GM23338 (cell line): ENCODE data around the gene TP53I3. TPM values are rescaled to one million over a fixed set of nuclear protein-coding genes. Genes with fewer than 3 reads are reported as not detected.

Source experiments
- ATAC-seq: fragments of 200-7000 bp; cut with Tn5 transposase; 3 replicates; pipeline ENCODE4 v1.9.1; 2020
- DNase-seq: peaks from one replicate; pipeline ENCODE4 v3.0.0-alpha.2; 2015; ENCODE audit warnings: low spot score
- H2AFZ ChIP-seq: fragments of 200-600 bp; sonication (generic); 2 replicates; pipeline ENCODE4 v1.8.0; 2016; ENCODE audit warnings: antibody characterized with exemption, mild to moderate bottlenecking, moderate library complexity
- H3F3A ChIP-seq: fragments of 200-600 bp; sonication (generic); replicated peaks from 2 replicates; pipeline ENCODE4 v1.8.0; 2017; ENCODE audit warnings: antibody characterized with exemption, mixed run types, low read depth
- H3K27ac ChIP-seq: fragments of 200-600 bp; sonication (generic); 2 replicates; pipeline ENCODE4 v1.6.1; 2016; ENCODE audit warnings: low read depth
- H3K27me3 ChIP-seq: fragments of 200-600 bp; sonication (generic); 2 replicates; pipeline ENCODE4 v1.8.0; 2016; ENCODE audit warnings: mild to moderate bottlenecking, mixed run types, moderate library complexity; ENCODE audit not compliant: insufficient read depth
- H3K36me3 ChIP-seq: fragments of 200-600 bp; sonication (generic); 2 replicates; pipeline ENCODE4 v1.8.0; 2016; ENCODE audit warnings: mild to moderate bottlenecking; ENCODE audit not compliant: insufficient read depth
- H3K4me1 ChIP-seq: fragments of 200-600 bp; sonication (generic); 2 replicates; pipeline ENCODE4 v1.8.0; 2016; ENCODE audit warnings: mild to moderate bottlenecking, moderate library complexity; ENCODE audit not compliant: insufficient read depth
- H3K4me2 ChIP-seq: fragments of 200-600 bp; sonication (generic); 2 replicates; pipeline ENCODE4 v1.7.1; 2017; ENCODE audit warnings: mixed run types
- H3K4me3 ChIP-seq: fragments of 200-600 bp; sonication (generic); 2 replicates; pipeline ENCODE4 v1.6.1; 2016; ENCODE audit warnings: mixed run types
- H3K79me2 ChIP-seq: fragments of 200-600 bp; sonication (generic); replicated peaks from 2 replicates; pipeline ENCODE4 v1.8.0; 2017; ENCODE audit warnings: mild to moderate bottlenecking; ENCODE audit not compliant: insufficient read depth
- H3K9me2 ChIP-seq: fragments of 200-600 bp; sonication (generic); 2 replicates; pipeline ENCODE4 v1.8.0; 2017; ENCODE audit not compliant: insufficient read depth
- H4K20me1 ChIP-seq: fragments of 200-600 bp; sonication (generic); replicated peaks from 2 replicates; pipeline ENCODE4 v1.8.0; 2017; ENCODE audit warnings: mild to moderate bottlenecking; ENCODE audit not compliant: insufficient read depth
- H3K27ac Mint-ChIP-seq: 2 replicates; pipeline ENCODE4 v1.8.0; 2020; ENCODE audit warnings: inconsistent platforms, mild to moderate bottlenecking, moderate library complexity, mixed read lengths
- H3K27me3 Mint-ChIP-seq: 3 replicates; pipeline ENCODE4 v1.8.0; 2022; ENCODE audit warnings: low read depth, mild to moderate bottlenecking, moderate library complexity, mixed read lengths, inconsistent platforms; ENCODE audit not compliant: insufficient read depth, poor library complexity
- H3K36me3 Mint-ChIP-seq: 3 replicates; pipeline ENCODE4 v1.8.0; 2021; ENCODE audit warnings: low read depth, mild to moderate bottlenecking, inconsistent platforms, moderate library complexity, mixed read lengths
- H3K4me1 Mint-ChIP-seq: 3 replicates; pipeline ENCODE4 v1.8.0; 2020; ENCODE audit warnings: mild to moderate bottlenecking, inconsistent platforms, mixed read lengths
- H3K4me3 Mint-ChIP-seq: 3 replicates; pipeline ENCODE4 v1.8.0; 2021; ENCODE audit warnings: moderate library complexity, mild to moderate bottlenecking, inconsistent platforms, mixed read lengths
- H3K9me3 Mint-ChIP-seq: 3 replicates; pipeline ENCODE4 v1.8.0; 2020; ENCODE audit warnings: moderate library complexity, mild to moderate bottlenecking, inconsistent platforms, mixed read lengths
- CREB1 ChIP-seq: fragments of 250-450 bp; sonication (Bioruptor Pico); IDR thresholded peaks from 2 replicates; pipeline ENCODE4 v1.5.0; 2020; ENCODE audit warnings: low read depth, mild to moderate bottlenecking, moderate library complexity
- EZH2phosphoT487 ChIP-seq: fragments of 200-600 bp; sonication (generic); IDR thresholded peaks from one replicate; pipeline ENCODE4 v1.8.1; 2018; ENCODE audit warnings: antibody characterized with exemption; ENCODE audit not compliant: unreplicated experiment
- JUNB ChIP-seq: IDR thresholded peaks from one replicate; pipeline ENCODE4 v1.6.1; 2016; ENCODE audit warnings: antibody characterized with exemption; ENCODE audit not compliant: unreplicated experiment
- NANOG ChIP-seq: IDR thresholded peaks from 2 replicates; pipeline ENCODE4 v1.6.1; 2016; ENCODE audit warnings: antibody characterized with exemption, borderline replicate concordance
- POLR2AphosphoS5 ChIP-seq: IDR thresholded peaks from 2 replicates; pipeline ENCODE4 v1.6.1; 2016; ENCODE audit warnings: antibody characterized with exemption, low read depth
- REST ChIP-seq: IDR thresholded peaks from one replicate; pipeline ENCODE4 v1.6.1; 2018; ENCODE audit warnings: antibody characterized with exemption; ENCODE audit not compliant: unreplicated experiment
- STAT1 ChIP-seq: IDR thresholded peaks from one replicate; pipeline ENCODE4 v1.6.1; 2016; ENCODE audit warnings: antibody characterized with exemption; ENCODE audit not compliant: unreplicated experiment
- ZNF331 ChIP-seq: fragments of 250-450 bp; sonication (Bioruptor Pico); IDR thresholded peaks from 2 replicates; pipeline ENCODE4 v1.5.0; 2020; ENCODE audit warnings: low read depth, mild to moderate bottlenecking, moderate library complexity
- ZNF462 ChIP-seq: fragments of 250-450 bp; sonication (Bioruptor Pico); IDR thresholded peaks from 2 replicates; pipeline ENCODE4 v1.5.0; 2020; ENCODE audit warnings: mild to moderate bottlenecking, moderate library complexity
- polyA plus RNA-seq: library from polyadenylated mRNA; unstranded; fragments of >200 nt; fragmentation: Nextera tagmentation; extraction: Ambion mirVana; gene quantifications from 2 replicates; pipeline ENCODE4 v1.2.1, GENCODE V29; 2016
- total RNA-seq: library from RNA; depleted of rRNA; stranded (reverse); fragments of >200 nt; shearing (Covaris generic); gene quantifications from 2 replicates; pipeline ENCODE4 v1.2.3, GENCODE V29; 2014

The TP53I3 gene
- total and polyA plus RNA-seq, 2 experiments from 2014 or later: 27.8 to 36.5 TPM

- H3K9me2 ChIP-seq: no peaks in the 10 kb centered on the region
- ATAC-seq (no peak), DNase-seq (peak; percentile 45)
- H3K4me1 ChIP-seq: no peaks in the 10 kb centered on the region
- no peak overlapping the region for H3K4me2 ChIP-seq
- H3K27ac Mint-ChIP-seq: no peak overlapping the region
- no peak overlapping the region for H3K4me3 Mint-ChIP-seq
- TF ChIP-seq NANOG (no peak), EZH2phosphoT487 (no peak)
- peaks cover 16% of the 10 kb centered on the region; the same call in 2 of the 3 replicates for H3K36me3 Mint-ChIP-seq
- H2AFZ ChIP-seq: no peak overlapping the region
- H3K27me3 Mint-ChIP-seq: no peaks in the 10 kb centered on the region
- no peak overlapping the region for H3K27ac ChIP-seq
- H3K4me1 Mint-ChIP-seq: no peaks in the 10 kb centered on the region
- H3K9me3 Mint-ChIP-seq: peaks cover 22% of the 10 kb centered on the region
- no peaks in the 10 kb centered on the region for H3F3A ChIP-seq
- no peak overlapping the region for H3K4me3 ChIP-seq
- H3K36me3 ChIP-seq: peaks cover 3% of the 10 kb centered on the region; the same call in 1 of the 2 replicates
- no peaks in the 10 kb centered on the region for H3K27me3 ChIP-seq
- no peaks in the 10 kb centered on the region for H3K79me2 ChIP-seq
- H4K20me1 ChIP-seq: no peaks in the 10 kb centered on the region
These were observed 30.4 kb upstream of the TP53I3 start for GRCh38 chr2:24115057-24115456.

GRCh38 chr2:24111407-24111901 is 26.8 kb upstream of the TP53I3 start:
- Mint-ChIP-seq H3K36me3 (peaks cover 16% of the 10 kb centered on the region; the same call in 2 of the 3 replicates), H3K4me1 (no peaks in the 10 kb centered on the region), H3K9me3 (peaks cover 22% of the 10 kb centered on the region), H3K27ac (no peak overlapping the region), H3K27me3 (peaks cover 2% of the 10 kb centered on the region), H3K4me3 (no peak overlapping the region)
- no peaks in the 10 kb centered on the region for H3K9me2 ChIP-seq
- H3F3A ChIP-seq: no peaks in the 10 kb centered on the region
- no peak overlapping the region for H3K4me2 ChIP-seq
- no peaks in the 10 kb centered on the region for H4K20me1 ChIP-seq
- no peak overlapping the region for H3K27ac ChIP-seq
- H3K27me3 ChIP-seq: no peaks in the 10 kb centered on the region
- H3K4me3 ChIP-seq: no peak overlapping the region
- no peak for DNase-seq
- peaks cover 3% of the 10 kb centered on the region; the same call in 1 of the 2 replicates for H3K36me3 ChIP-seq
- ATAC-seq: no peak
- no peaks in the 10 kb centered on the region for H3K79me2 ChIP-seq
- no peak overlapping the region for H2AFZ ChIP-seq
- TF ChIP-seq JUNB (no peak), POLR2AphosphoS5 (no peak), NANOG (no peak), STAT1 (no peak), ZNF462 (CRISPR knock-in tag) (no peak), CREB1 (no peak), ZNF331 (CRISPR knock-in tag) (no peak), REST (no peak), EZH2phosphoT487 (no peak)
- no peaks in the 10 kb centered on the region for H3K4me1 ChIP-seq
